A549 treated with dexamethasone at 1 μM for 4 hours (cell line): ENCODE measurements around the gene ADAMTS19. TPM values are rescaled to one million over a fixed set of nuclear protein-coding genes. Genes with fewer than 3 reads are reported as not detected.

Experiments
- total RNA-seq: library from RNA; stranded (reverse); fragments of 200-300 nt; extraction: Qiagen RNA extraction; gene quantifications from 5 replicates; pipeline ENCODE4 v1.2.3, GENCODE V29; 2022

The ADAMTS19 gene, protein sequence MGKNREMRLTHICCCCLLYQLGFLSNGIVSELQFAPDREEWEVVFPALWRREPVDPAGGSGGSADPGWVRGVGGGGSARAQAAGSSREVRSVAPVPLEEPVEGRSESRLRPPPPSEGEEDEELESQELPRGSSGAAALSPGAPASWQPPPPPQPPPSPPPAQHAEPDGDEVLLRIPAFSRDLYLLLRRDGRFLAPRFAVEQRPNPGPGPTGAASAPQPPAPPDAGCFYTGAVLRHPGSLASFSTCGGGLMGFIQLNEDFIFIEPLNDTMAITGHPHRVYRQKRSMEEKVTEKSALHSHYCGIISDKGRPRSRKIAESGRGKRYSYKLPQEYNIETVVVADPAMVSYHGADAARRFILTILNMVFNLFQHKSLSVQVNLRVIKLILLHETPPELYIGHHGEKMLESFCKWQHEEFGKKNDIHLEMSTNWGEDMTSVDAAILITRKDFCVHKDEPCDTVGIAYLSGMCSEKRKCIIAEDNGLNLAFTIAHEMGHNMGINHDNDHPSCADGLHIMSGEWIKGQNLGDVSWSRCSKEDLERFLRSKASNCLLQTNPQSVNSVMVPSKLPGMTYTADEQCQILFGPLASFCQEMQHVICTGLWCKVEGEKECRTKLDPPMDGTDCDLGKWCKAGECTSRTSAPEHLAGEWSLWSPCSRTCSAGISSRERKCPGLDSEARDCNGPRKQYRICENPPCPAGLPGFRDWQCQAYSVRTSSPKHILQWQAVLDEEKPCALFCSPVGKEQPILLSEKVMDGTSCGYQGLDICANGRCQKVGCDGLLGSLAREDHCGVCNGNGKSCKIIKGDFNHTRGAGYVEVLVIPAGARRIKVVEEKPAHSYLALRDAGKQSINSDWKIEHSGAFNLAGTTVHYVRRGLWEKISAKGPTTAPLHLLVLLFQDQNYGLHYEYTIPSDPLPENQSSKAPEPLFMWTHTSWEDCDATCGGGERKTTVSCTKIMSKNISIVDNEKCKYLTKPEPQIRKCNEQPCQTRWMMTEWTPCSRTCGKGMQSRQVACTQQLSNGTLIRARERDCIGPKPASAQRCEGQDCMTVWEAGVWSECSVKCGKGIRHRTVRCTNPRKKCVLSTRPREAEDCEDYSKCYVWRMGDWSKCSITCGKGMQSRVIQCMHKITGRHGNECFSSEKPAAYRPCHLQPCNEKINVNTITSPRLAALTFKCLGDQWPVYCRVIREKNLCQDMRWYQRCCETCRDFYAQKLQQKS
- not detected in 5 replicates for total RNA-seq

DNA sequence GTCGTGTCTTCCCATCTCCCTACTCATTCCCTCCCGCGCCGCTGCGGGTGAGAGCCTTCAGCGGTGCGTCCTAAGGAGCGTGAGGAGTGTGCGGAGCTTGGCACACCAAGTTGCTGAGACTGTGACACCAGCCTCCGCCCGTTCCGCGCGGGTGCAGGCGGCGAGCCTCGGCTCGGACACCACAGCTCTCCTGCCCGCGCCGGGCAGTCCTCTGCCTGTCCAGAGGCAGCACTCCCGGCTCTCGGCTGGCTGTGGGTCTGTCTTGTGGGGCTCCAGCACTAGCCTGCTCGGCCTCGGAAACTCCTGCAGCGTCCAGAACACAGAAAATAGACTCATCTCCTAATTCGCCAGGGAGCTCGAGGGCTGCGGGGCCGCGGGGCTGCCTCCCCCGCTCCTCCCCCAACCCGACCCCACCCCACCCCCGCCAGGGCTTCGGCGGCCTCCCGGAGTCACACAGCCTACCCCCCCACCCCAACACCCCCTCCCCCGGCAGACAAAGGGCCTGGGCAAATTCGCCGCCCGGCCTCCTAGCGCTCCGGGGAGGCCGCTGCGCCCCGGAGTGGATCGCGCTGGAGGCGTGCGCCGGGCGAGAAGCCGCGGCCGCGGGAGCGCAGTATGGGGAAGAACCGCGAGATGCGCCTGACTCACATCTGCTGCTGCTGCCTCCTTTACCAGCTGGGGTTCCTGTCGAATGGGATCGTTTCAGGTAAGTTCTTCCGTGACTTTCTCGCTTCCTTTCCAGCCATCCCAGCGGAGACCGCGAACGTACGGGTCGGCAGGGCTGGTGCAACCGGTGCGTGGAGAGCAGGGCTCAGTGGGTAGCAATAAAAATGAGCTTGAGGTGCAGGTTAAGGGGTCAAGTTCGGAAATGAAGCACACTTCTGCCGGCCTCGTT lies at the start of gene ADAMTS19:
Gene ADAMTS19, plus strand, starts transcription at position 522 of the 895 bp plus-strand sequence. Its CDS starts 94 bp downstream, at position 616.

DNA sequence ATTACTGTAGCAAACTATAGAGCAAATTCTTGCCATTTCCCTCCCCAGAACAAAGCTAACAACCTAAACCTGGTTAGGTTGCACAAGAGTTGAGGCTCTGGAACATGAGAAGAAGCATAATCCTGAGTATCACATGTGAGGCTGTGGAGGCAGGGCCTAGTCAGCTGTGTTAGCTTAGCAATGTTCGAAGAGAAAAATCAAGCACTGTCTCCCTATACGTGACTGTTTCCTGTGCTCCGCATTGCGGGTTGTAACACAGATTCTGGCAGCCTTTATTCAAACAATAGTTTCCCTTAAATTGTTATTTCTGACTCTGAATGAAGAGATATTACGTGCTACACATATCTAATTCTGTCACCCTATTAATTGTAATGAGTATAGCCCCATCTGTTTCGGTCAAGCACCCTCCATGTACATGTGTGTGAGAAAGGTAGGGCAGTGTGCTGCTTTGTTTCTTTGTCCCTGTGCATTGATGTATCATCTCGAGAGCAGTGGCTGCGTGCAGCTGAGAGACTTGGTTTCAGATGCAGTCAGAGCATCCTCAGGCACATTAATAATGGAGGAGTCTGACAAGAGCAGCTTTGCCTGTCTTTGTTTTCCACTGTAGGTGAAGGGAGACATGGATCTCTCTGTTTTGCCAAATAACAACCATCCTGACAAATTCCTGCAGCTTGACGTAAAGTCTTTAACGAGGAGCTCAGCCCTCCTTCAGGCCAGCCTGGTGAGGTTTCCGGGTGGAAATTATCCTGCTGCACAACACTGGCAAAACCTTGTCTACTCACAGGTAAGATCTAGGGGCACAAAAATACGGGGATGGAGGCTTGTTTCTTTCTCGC lies 287.7 kb downstream of the ADAMTS19 start, which contains the start of gene MINAR2:
Gene MINAR2, plus strand, starts transcription at position 523 of the 836 bp plus-strand sequence. Its CDS starts 97 bp downstream, at position 620.

